Upper lobe of left lung (tissue), 6 donors: ENCODE data around the gene ZNF264. TPM values are rescaled to one million over a fixed set of nuclear protein-coding genes. Genes with fewer than 3 reads are reported as not detected.
A peak's percentile ranks its signal among the peaks of the same experiment; 100 is the strongest.

Source experiments
- ATAC-seq, 2 donors: fragments of 200-7000 bp; cut with Tn5 transposase; one replicate each; pipeline ENCODE4 v1.9.1; 2022; ENCODE audit warnings: mild to moderate bottlenecking in 2 of 2, moderate library complexity in 2 of 2; ENCODE audit not compliant: low FRiP score in 2 of 2
- DNase-seq, 2 donors: peaks; one replicate each; pipeline ENCODE4 v3.0.0-alpha.2; 2019 to 2020
- H3K27ac ChIP-seq, 4 donors: fragments of 200-600 bp; sonication (generic); one replicate each; pipeline ENCODE4 v1.5.1; 2016 to 2019
- H3K27me3 ChIP-seq, 4 donors: fragments of 200-600 bp; sonication (generic); one replicate each; pipeline ENCODE4 v1.5.1; 2017 to 2019
- H3K36me3 ChIP-seq, 4 donors: fragments of 200-600 bp; sonication (generic); one replicate each; pipeline ENCODE4 v1.5.1; 2016 to 2019
- H3K4me1 ChIP-seq, 4 donors: fragments of 200-600 bp; sonication (generic); one replicate each; pipeline ENCODE4 v1.5.1; 2018 to 2019
- H3K4me3 ChIP-seq, 4 donors: fragments of 200-600 bp; sonication (generic); one replicate each; pipeline ENCODE4 v1.5.1; 2017 to 2019; ENCODE audit warnings: mild to moderate bottlenecking in 2 of 4, moderate library complexity in 1 of 4
- H3K9me3 ChIP-seq, 4 donors: fragments of 200-600 bp; sonication (generic); one replicate each; pipeline ENCODE4 v1.5.1; 2018 to 2019
- CTCF ChIP-seq, 6 experiments: fragments of 450-650 bp in 4 of 6; fragments of 200-600 bp in 2 of 6; sonication (generic) in 2 of 6; IDR thresholded peaks; one replicate each; pipeline ENCODE4 v1.5.1; 2016 to 2019; ENCODE audit warnings: antibody characterized with exemption in 6 of 6
- EP300 ChIP-seq, 4 donors: sonication (generic); formaldehyde crosslinking; IDR thresholded peaks; one replicate each; pipeline ENCODE4 v1.5.1; 2017; ENCODE audit warnings: antibody characterized with exemption in 4 of 4, control low read depth in 2 of 4
- POLR2A ChIP-seq, 4 donors: fragments of 450-650 bp; IDR thresholded peaks; one replicate each; pipeline ENCODE4 v1.5.1; 2016 to 2017; ENCODE audit warnings: antibody characterized with exemption in 4 of 4, mild to moderate bottlenecking in 2 of 4
- POLR2AphosphoS5 ChIP-seq, 2 donors: sonication (generic); formaldehyde crosslinking; IDR thresholded peaks; one replicate each; pipeline ENCODE4 v1.5.1; 2017; ENCODE audit warnings: antibody characterized with exemption in 2 of 2
- WGBS, 2 donors: methylation state at CpG; one replicate each; pipeline ENCODE4 v1.1.5; 2017 to 2018; 5-methylcytosine and 5-hydroxymethylcytosine counted together
- total RNA-seq, 6 donors: library from RNA; depleted of rRNA in 4 of 6; stranded (reverse); fragments of >200 nt in 4 of 6; gene quantifications; one replicate each; pipeline versions ENCODE4 v1.1.0 to v1.2.1, GENCODE V29; 2016 to 2021
- donor health status: DM: no; HTN: no; CAD: no; lungs with moderate emphysema.
- donor health status: DM: no; HTN: yes; CAD: no; lungs with severe emphysema.

The ZNF264 gene
- total RNA-seq, 6 donors from 2014 or later = 35.1 to 60.1 (median 42.9) TPM

- TF ChIP-seq CTCF (IDR thresholded peaks at IDR 0.05) (no peak), POLR2A (IDR thresholded peaks at IDR 0.05) (no peak), EP300 (IDR thresholded peaks at IDR 0.05) (no peak), POLR2AphosphoS5 (IDR thresholded peaks at IDR 0.05) (no peak)
- Histone ChIP-seq H3K9me3 (no peaks in the 10 kb centered on the region), H3K4me1 (no peaks in the 10 kb centered on the region), H3K27ac (no peak overlapping the region), H3K4me3 (no peak overlapping the region), H3K36me3 (no peaks in the 10 kb centered on the region), H3K27me3 (no peaks in the 10 kb centered on the region)
- ATAC-seq (no peak), DNase-seq (no peak)
- 71 to 80% methylated on average over 9 of the region's 9 CpGs for WGBS, 2 donors
Observed at GRCh38 chr19:57231686-57232085, 40.4 kb downstream of the ZNF264 start.

- Histone ChIP-seq H3K9me3 (no peaks in the 10 kb centered on the region), H3K27ac (no peak overlapping the region), H3K36me3 (no peaks in the 10 kb centered on the region), H3K27me3 (no peaks in the 10 kb centered on the region), H3K4me3 (no peak overlapping the region), H3K4me1 (no peaks in the 10 kb centered on the region)
- ATAC-seq = no peak
- TF ChIP-seq POLR2A (IDR thresholded peaks at IDR 0.05) (no peak), EP300 (IDR thresholded peaks at IDR 0.05) (no peak), POLR2AphosphoS5 (IDR thresholded peaks at IDR 0.05) (no peak), CTCF (IDR thresholded peaks at IDR 0.05) (no peak)
- DNase-seq = no peak
- 80 to 100% methylated on average over 1 of the region's 1 CpG for WGBS, 2 donors
Observed at GRCh38 chr19:57233207-57233606, 41.9 kb downstream of the ZNF264 start.

- H3K36me3 ChIP-seq = peaks cover 4 to 19% (median 10%) of the 10 kb centered on the region in 4 donors
- H3K27ac ChIP-seq = peak overlapping the region; percentile 89 to 94 (median 92)
- H3K27me3 ChIP-seq = no peaks in the 10 kb centered on the region
- WGBS, 2 donors = 31 to 32% methylated on average over 11 to 12 of the region's 12 CpGs
- peak overlapping the region; percentile 73 to 99 (median 84) for H3K4me3 ChIP-seq
- no peak for TF ChIP-seq EP300 (IDR thresholded peaks at IDR 0.05)
- TF ChIP-seq CTCF (IDR thresholded peaks at IDR 0.05) = no peak
- no peak for TF ChIP-seq POLR2AphosphoS5 (IDR thresholded peaks at IDR 0.05)
- no peak for TF ChIP-seq POLR2A (IDR thresholded peaks at IDR 0.05)
- no peaks in the 10 kb centered on the region for H3K9me3 ChIP-seq
- ATAC-seq (peak; percentile 15 to 31), DNase-seq (no peak)
- H3K4me1 ChIP-seq = peaks cover 18 to 23% (median 20%) of the 10 kb centered on the region in 4 donors
Observed at GRCh38 chr19:57239982-57240310, 48.6 kb downstream of the ZNF264 start.

- WGBS, 2 donors = 0 to 1% methylated on average over 15 to 36 of the region's 61 CpGs
- peak within 1 kb of the TSS; percentile 89 to 94 (median 92) for H3K27ac ChIP-seq
- peak within 1 kb of the TSS; percentile 77 to 99 (median 94) for H3K4me3 ChIP-seq
- ATAC-seq (peak; percentile 99), DNase-seq (peak; percentile 94)
- peaks cover 18 to 23% (median 20%) of the 10 kb centered on the region in 4 donors for H3K4me1 ChIP-seq
- peaks cover 7 to 22% (median 14%) of the 10 kb centered on the region in 4 donors for H3K36me3 ChIP-seq
- no peaks in the 10 kb centered on the region for H3K9me3 ChIP-seq
- no peaks in the 10 kb centered on the region for H3K27me3 ChIP-seq
- TF ChIP-seq EP300 (IDR thresholded peaks at IDR 0.05) (peak in 1 of 4 donors; percentile 54), POLR2A (IDR thresholded peaks at IDR 0.05) (peak in 3 of 4 donors; percentile 50 to 77 (median 58)), POLR2AphosphoS5 (IDR thresholded peaks at IDR 0.05) (peak; percentile 89 to 92), CTCF (IDR thresholded peaks at IDR 0.05) (peak in 3 of 6 experiments; percentile 25 to 40 (median 37))
Observed at GRCh38 chr19:57240311-57241090, 49.2 kb downstream of the ZNF264 start, which contains the start of gene ZNF805. TSS of gene ZNF805 (plus strand) at chr19:57240632. CDS start at chr19:57240892, 260 bp downstream.
